Measurements from ENCODE around the gene TRIM33. TPM values are rescaled to one million over a fixed set of nuclear protein-coding genes. Genes with fewer than 3 reads are reported as not detected.

TRIM33 gene
- total and polyA plus RNA-seq, 10 of the 15 experiments (the other 5 are each of a cell fraction or from before 2014, with no cell fraction given), result 9.0 to 40.3 (median 22.0) TPM

DNA sequence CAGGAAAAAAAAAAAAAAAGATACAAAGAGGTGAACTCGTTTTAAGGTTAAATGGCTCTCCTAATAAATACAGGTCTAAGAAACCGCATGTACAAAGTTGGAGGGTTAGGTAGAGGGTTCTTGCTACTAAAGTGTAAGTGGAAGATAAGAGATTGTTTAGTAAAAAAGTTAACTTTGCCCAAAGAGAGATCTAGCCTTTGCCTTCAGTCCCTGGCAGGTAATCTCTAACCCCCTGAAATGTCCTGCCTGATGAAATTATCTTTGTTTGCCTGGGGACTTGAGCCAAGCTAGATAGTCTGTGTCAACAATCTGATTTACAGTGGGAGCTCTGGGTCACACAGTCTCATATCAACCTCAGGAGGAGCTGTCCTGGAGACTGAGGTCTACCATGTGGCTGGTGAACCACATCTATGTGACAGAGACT is 57.6 kb downstream of the TRIM33 start:
- no peak for ATAC-seq
- no peaks in the 10 kb centered on the region for H3K27me3 ChIP-seq (replicated peaks in 1 of 2; ENCODE audit: control insufficient read depth in 2 of 2, insufficient read depth in 2 of 2, low read length in 1 of 2)
- no peaks in the 10 kb centered on the region for H3K79me2 ChIP-seq (ENCODE audit: control insufficient read depth, insufficient read depth, low read length)
- FAIRE-seq, result no peak
- DNase-seq (ENCODE audit: low read depth, low spot score), result no peak
- no peak overlapping the region for H2AFZ ChIP-seq (ENCODE audit: control insufficient read depth, low read depth, low read length)
- no peaks in the 10 kb centered on the region for H3K4me1 ChIP-seq (ENCODE audit: control insufficient read depth, insufficient read depth, low read length)
- no TSS peak for BruUV-seq (replicated peaks)
- POLR2A ChIA-PET, result interaction anchor here (0.6 to 0.9 kb wide), 2 partner anchors 9 to 25 kb away, joined by 3 read pairs; no protein-coding TSS in a partner anchor
- H3K9me3 ChIP-seq (replicated peaks; ENCODE audit: control insufficient read depth, insufficient read depth, low read length), result 0 out of 3 replicates have a peak, but pooled peaks cover under 1% of the 10 kb centered on the region
- H3K36me3 ChIP-seq (ENCODE audit: control insufficient read depth in 2 of 2, insufficient read depth in 2 of 2, low read length in 1 of 2), result peaks cover 5 to 25% of the 10 kb centered on the region in 2 experiments
- 79% methylated on average over 2 of the region's 2 CpGs for WGBS (ENCODE audit: insufficient coverage, insufficient replicate concordance, low lambda C conversion rate, missing lambda C conversion rate)
- no peak overlapping the region for H3K27ac ChIP-seq (ENCODE audit: control insufficient read depth, insufficient read depth)
- intact Hi-C loops (cut with micrococcal nuclease; ENCODE audit: unreplicated experiment) (no loop called here), in situ Hi-C loops (cut with MboI) (no loop called here)
- H4K20me1 ChIP-seq (ENCODE audit: control insufficient read depth, insufficient read depth), result no peaks in the 10 kb centered on the region
- no peak overlapping the region for H3K4me3 ChIP-seq
- H3K9ac ChIP-seq (ENCODE audit: control insufficient read depth, insufficient read depth, low read length), result no peak overlapping the region
- SMC1A ChIA-PET (ENCODE audit: uncharacterized antibody, unreplicated experiment), result no interaction called here
- CTCF ChIA-PET, result no interaction called here
- H3K4me2 ChIP-seq (ENCODE audit: control insufficient read depth, insufficient read depth), result no peak overlapping the region
- RAD21 ChIA-PET (ENCODE audit: unreplicated experiment), result no interaction called here
- TF ChIP-seq ZBED1 (IDR thresholded peaks at IDR 0.05; ENCODE audit: borderline replicate concordance) (no peak), HDAC2 (IDR thresholded peaks at IDR 0.05) (no peak), BMI1 (IDR thresholded peaks at IDR 0.05; ENCODE audit: borderline replicate concordance) (no peak), RAD21 (IDR thresholded peaks at IDR 0.05; ENCODE audit: insufficient read depth, low read depth, low read length) (no peak), CBX5 (IDR thresholded peaks at IDR 0.05; ENCODE audit: low read depth) (no peak), RBBP5 (conservative IDR thresholded peaks at IDR 0.05) (no peak), SREBF1 (IDR thresholded peaks at IDR 0.05; ENCODE audit: low read length) (no peak), NFXL1 (IDR thresholded peaks at IDR 0.05; ENCODE audit: borderline replicate concordance) (no peak)
- TF ChIP-seq, protein P1, sequence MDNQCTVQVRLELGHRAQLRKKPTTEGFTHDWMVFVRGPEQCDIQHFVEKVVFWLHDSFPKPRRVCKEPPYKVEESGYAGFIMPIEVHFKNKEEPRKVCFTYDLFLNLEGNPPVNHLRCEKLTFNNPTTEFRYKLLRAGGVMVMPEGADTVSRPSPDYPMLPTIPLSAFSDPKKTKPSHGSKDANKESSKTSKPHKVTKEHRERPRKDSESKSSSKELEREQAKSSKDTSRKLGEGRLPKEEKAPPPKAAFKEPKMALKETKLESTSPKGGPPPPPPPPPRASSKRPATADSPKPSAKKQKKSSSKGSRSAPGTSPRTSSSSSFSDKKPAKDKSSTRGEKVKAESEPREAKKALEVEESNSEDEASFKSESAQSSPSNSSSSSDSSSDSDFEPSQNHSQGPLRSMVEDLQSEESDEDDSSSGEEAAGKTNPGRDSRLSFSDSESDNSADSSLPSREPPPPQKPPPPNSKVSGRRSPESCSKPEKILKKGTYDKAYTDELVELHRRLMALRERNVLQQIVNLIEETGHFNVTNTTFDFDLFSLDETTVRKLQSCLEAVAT (IDR thresholded peaks at IDR 0.05), result no peak
- TF ChIP-seq, protein P2, sequence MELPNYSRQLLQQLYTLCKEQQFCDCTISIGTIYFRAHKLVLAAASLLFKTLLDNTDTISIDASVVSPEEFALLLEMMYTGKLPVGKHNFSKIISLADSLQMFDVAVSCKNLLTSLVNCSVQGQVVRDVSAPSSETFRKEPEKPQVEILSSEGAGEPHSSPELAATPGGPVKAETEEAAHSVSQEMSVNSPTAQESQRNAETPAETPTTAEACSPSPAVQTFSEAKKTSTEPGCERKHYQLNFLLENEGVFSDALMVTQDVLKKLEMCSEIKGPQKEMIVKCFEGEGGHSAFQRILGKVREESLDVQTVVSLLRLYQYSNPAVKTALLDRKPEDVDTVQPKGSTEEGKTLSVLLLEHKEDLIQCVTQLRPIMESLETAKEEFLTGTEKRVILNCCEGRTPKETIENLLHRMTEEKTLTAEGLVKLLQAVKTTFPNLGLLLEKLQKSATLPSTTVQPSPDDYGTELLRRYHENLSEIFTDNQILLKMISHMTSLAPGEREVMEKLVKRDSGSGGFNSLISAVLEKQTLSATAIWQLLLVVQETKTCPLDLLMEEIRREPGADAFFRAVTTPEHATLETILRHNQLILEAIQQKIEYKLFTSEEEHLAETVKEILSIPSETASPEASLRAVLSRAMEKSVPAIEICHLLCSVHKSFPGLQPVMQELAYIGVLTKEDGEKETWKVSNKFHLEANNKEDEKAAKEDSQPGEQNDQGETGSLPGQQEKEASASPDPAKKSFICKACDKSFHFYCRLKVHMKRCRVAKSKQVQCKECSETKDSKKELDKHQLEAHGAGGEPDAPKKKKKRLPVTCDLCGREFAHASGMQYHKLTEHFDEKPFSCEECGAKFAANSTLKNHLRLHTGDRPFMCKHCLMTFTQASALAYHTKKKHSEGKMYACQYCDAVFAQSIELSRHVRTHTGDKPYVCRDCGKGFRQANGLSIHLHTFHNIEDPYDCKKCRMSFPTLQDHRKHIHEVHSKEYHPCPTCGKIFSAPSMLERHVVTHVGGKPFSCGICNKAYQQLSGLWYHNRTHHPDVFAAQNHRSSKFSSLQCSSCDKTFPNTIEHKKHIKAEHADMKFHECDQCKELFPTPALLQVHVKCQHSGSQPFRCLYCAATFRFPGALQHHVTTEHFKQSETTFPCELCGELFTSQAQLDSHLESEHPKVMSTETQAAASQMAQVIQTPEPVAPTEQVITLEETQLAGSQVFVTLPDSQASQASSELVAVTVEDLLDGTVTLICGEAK (IDR thresholded peaks at IDR 0.05; ENCODE audit: borderline replicate concordance), result no peak
- TF ChIP-seq, protein P3, sequence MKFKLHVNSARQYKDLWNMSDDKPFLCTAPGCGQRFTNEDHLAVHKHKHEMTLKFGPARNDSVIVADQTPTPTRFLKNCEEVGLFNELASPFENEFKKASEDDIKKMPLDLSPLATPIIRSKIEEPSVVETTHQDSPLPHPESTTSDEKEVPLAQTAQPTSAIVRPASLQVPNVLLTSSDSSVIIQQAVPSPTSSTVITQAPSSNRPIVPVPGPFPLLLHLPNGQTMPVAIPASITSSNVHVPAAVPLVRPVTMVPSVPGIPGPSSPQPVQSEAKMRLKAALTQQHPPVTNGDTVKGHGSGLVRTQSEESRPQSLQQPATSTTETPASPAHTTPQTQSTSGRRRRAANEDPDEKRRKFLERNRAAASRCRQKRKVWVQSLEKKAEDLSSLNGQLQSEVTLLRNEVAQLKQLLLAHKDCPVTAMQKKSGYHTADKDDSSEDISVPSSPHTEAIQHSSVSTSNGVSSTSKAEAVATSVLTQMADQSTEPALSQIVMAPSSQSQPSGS (IDR thresholded peaks at IDR 0.05; ENCODE audit: low read length), result no peak
- TF ChIP-seq, protein P4, sequence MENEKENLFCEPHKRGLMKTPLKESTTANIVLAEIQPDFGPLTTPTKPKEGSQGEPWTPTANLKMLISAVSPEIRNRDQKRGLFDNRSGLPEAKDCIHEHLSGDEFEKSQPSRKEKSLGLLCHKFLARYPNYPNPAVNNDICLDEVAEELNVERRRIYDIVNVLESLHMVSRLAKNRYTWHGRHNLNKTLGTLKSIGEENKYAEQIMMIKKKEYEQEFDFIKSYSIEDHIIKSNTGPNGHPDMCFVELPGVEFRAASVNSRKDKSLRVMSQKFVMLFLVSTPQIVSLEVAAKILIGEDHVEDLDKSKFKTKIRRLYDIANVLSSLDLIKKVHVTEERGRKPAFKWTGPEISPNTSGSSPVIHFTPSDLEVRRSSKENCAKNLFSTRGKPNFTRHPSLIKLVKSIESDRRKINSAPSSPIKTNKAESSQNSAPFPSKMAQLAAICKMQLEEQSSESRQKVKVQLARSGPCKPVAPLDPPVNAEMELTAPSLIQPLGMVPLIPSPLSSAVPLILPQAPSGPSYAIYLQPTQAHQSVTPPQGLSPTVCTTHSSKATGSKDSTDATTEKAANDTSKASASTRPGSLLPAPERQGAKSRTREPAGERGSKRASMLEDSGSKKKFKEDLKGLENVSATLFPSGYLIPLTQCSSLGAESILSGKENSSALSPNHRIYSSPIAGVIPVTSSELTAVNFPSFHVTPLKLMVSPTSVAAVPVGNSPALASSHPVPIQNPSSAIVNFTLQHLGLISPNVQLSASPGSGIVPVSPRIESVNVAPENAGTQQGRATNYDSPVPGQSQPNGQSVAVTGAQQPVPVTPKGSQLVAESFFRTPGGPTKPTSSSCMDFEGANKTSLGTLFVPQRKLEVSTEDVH (IDR thresholded peaks at IDR 0.05; ENCODE audit: low read depth, partially characterized antibody), result no peak
